Gastrocnemius medialis (tissue), 4 donors: ENCODE data around the gene LTK.

Experiments
- CTCF ChIP-seq, 5 experiments: fragments of 450-650 bp in 3 of 5; fragments of 200-600 bp in 2 of 5; sonication (generic) in 2 of 5; IDR thresholded peaks in 4 of 5; conservative IDR thresholded peaks in 1 of 5; 1 replicate in 4 of 5; 2 replicates in 1 of 5; pipeline ENCODE4 v1.5.1; 2016 to 2019; ENCODE audit warnings: antibody characterized with exemption in 5 of 5, mild to moderate bottlenecking in 3 of 5, moderate library complexity in 3 of 5
- POLR2A ChIP-seq, 2 donors: fragments of 450-650 bp; IDR thresholded peaks; one replicate each; pipeline ENCODE4 v1.6.1; 2017; ENCODE audit warnings: antibody characterized with exemption in 2 of 2, mild to moderate bottlenecking in 2 of 2, moderate library complexity in 2 of 2

- peak; percentile 32 to 93 (median 58) for TF ChIP-seq CTCF (IDR thresholded peaks at IDR 0.05 in 4 of 5, conservative IDR thresholded peaks at IDR 0.05 in 1 of 5)
- TF ChIP-seq POLR2A (IDR thresholded peaks at IDR 0.05), result no peak
Measured at GRCh38 chr15:41465822-41466421, 47.7 kb downstream of the LTK start.
